HG02852 (cell line): Measurements from ENCODE around the gene KPNA4.
A peak's percentile ranks its signal among the peaks of the same experiment; 100 is the strongest.
"Not testable (repeated sequence)": the region's sequence is repeated elsewhere in the genome, so short reads cannot be mapped to it uniquely, and the experiment has no call there.

Source experiments
- ATAC-seq: cut with Tn5 transposase; IDR thresholded peaks from one replicate; pipeline ENCODE4 v1.9.1; 2021; ENCODE audit warnings: mild to moderate bottlenecking, moderate library complexity; ENCODE audit not compliant: unreplicated experiment

Gene KPNA4

GRCh38 chr3:160565442-160566403 lies at the start of gene KPNA4:
KPNA4 (minus strand) TSS chr3:160565571; CDS start chr3:160565282, 289 bp downstream.
- peak; percentile 88 for ATAC-seq

- no peak for ATAC-seq
Observed at GRCh38 chr3:160613661-160614060, 48.3 kb upstream of the KPNA4 start.

GRCh38 chr3:160612386-160613075 lies 47.2 kb upstream of the KPNA4 start:
- ATAC-seq = no peak

GRCh38 chr3:160611141-160611540 lies 45.8 kb upstream of the KPNA4 start:
- ATAC-seq = no peak

- no peak for ATAC-seq
Observed at GRCh38 chr3:160608870-160609269, 43.5 kb upstream of the KPNA4 start.

- ATAC-seq = no peak
Observed at GRCh38 chr3:160607826-160608225, 42.5 kb upstream of the KPNA4 start.

- ATAC-seq = no peak
Observed at GRCh38 chr3:160605315-160605714, 39.9 kb upstream of the KPNA4 start.

GRCh38 chr3:160603845-160604244 lies 38.5 kb upstream of the KPNA4 start:
- ATAC-seq = not testable (repeated sequence)

- ATAC-seq = no peak
Observed at GRCh38 chr3:160602259-160602658, 36.9 kb upstream of the KPNA4 start.

GRCh38 chr3:160601288-160601687 lies 35.9 kb upstream of the KPNA4 start:
- no peak for ATAC-seq

GRCh38 chr3:160598865-160599264 lies 33.5 kb upstream of the KPNA4 start:
- ATAC-seq = no peak

GRCh38 chr3:160588023-160588422 lies 22.7 kb upstream of the KPNA4 start:
- ATAC-seq = no peak

GRCh38 chr3:160587105-160587504 lies 21.7 kb upstream of the KPNA4 start:
- no peak for ATAC-seq

GRCh38 chr3:160586679-160587078 lies 21.3 kb upstream of the KPNA4 start:
- ATAC-seq = no peak

GRCh38 chr3:160583451-160583850 lies 18.1 kb upstream of the KPNA4 start:
- no peak for ATAC-seq

GRCh38 chr3:160580938-160581337 lies 15.6 kb upstream of the KPNA4 start:
- ATAC-seq = no peak

- no peak for ATAC-seq
Observed at GRCh38 chr3:160577556-160578195, 12.3 kb upstream of the KPNA4 start.

- no peak for ATAC-seq
Observed at GRCh38 chr3:160577093-160577492, 11.7 kb upstream of the KPNA4 start.

- ATAC-seq = no peak
Observed at GRCh38 chr3:160576621-160577020, 11.2 kb upstream of the KPNA4 start.

- no peak for ATAC-seq
Observed at GRCh38 chr3:160575589-160575988, 10.2 kb upstream of the KPNA4 start.

- no peak for ATAC-seq
Observed at GRCh38 chr3:160574636-160575035, 9.3 kb upstream of the KPNA4 start.
